IMR-90 (cell line): ENCODE results near the gene ATG7. TPM values are rescaled to one million over a fixed set of nuclear protein-coding genes. Genes with fewer than 3 reads are reported as not detected.
A peak's percentile ranks its signal among the peaks of the same experiment; 100 is the strongest.

Experiments
- ATAC-seq: fragments of 200-7000 bp; cut with Tn5 transposase; 2 replicates; pipeline ENCODE4 v1.9.1; 2020; ENCODE audit warnings: low read depth, mild to moderate bottlenecking, moderate library complexity
- BruUV-seq: library from RNA; stranded (reverse); fragments of 400-500 nt; replicated peaks from 2 replicates; lab custom pipeline; 2021; lab: Mats Ljungman, UMichigan
- CTCF ChIA-PET: fragments of 300-600 bp; formaldehyde crosslinking; extraction: SDS; loops from one replicate; lab custom pipeline; 2021; ENCODE audit warnings: antibody characterized with exemption; lab: Yijun Ruan, JAX
- POLR2A ChIA-PET: fragments of 300-600 bp; sonication (Branson Sonifier 250); formaldehyde crosslinking; loops from one replicate; lab custom pipeline; 2022; ENCODE audit warnings: antibody characterized with exemption; ENCODE audit not compliant: unreplicated experiment; lab: Charles Lee
- DNase-seq: peaks from one replicate; pipeline ENCODE4 v3.0.0; 2013
- H2AFZ ChIP-seq: replicated peaks from 2 replicates; pipeline ENCODE3; 2013; ENCODE audit warnings: low read length, mild to moderate bottlenecking; ENCODE audit not compliant: poor library complexity
- H2AK5ac ChIP-seq: 2 replicates; pipeline ENCODE4 v1.6.1; 2013; ENCODE audit warnings: low read depth, low read length, inconsistent platforms
- H2AK9ac ChIP-seq: replicated peaks from 2 replicates; pipeline ENCODE3; 2013; ENCODE audit warnings: mild to moderate bottlenecking, low read depth, low read length, moderate library complexity; ENCODE audit not compliant: poor library complexity
- H2BK120ac ChIP-seq: 2 replicates; pipeline ENCODE4 v1.6.1; 2013; ENCODE audit warnings: low read depth, low read length, inconsistent platforms
- H2BK15ac ChIP-seq: 3 replicates; pipeline ENCODE4 v1.6.1; 2013; ENCODE audit warnings: low read depth, low read length, inconsistent platforms
- H2BK20ac ChIP-seq: 2 replicates; pipeline ENCODE4 v1.6.1; 2013; ENCODE audit warnings: low read depth, mild to moderate bottlenecking, inconsistent platforms, low read length, moderate library complexity
- H2BK5ac ChIP-seq: 2 replicates; pipeline ENCODE4 v1.6.1; 2013; ENCODE audit warnings: mild to moderate bottlenecking, low read depth, low read length, inconsistent platforms; ENCODE audit not compliant: poor library complexity, severe bottlenecking
- H3K14ac ChIP-seq: replicated peaks from 2 replicates; pipeline ENCODE4 v1.6.1; 2013; ENCODE audit warnings: low read depth, low read length, inconsistent platforms
- H3K18ac ChIP-seq: 2 replicates; pipeline ENCODE4 v1.6.1; 2013; ENCODE audit warnings: low read depth, low read length, control low read depth
- H3K23ac ChIP-seq: 2 replicates; pipeline ENCODE4 v1.6.1; 2013; ENCODE audit warnings: low read depth, low read length, inconsistent platforms
- H3K27ac ChIP-seq: 2 replicates; pipeline ENCODE4 v1.5.1; 2013; ENCODE audit warnings: mild to moderate bottlenecking, control low read depth, low read length; ENCODE audit not compliant: insufficient read depth
- H3K27me3 ChIP-seq: 2 replicates; pipeline ENCODE4 v1.6.1; 2013; ENCODE audit warnings: low read length; ENCODE audit not compliant: control insufficient read depth, insufficient read depth
- H3K36me3 ChIP-seq: 2 replicates; pipeline ENCODE4 v1.6.1; 2013; ENCODE audit warnings: low read length, mixed read lengths; ENCODE audit not compliant: control insufficient read depth, insufficient read depth
- H3K4ac ChIP-seq: 2 replicates; pipeline ENCODE4 v1.6.1; 2013; ENCODE audit warnings: low read depth, low read length, inconsistent platforms
- H3K4me1 ChIP-seq: 2 replicates; pipeline ENCODE4 v1.6.1; 2013; ENCODE audit warnings: low read length, mixed read lengths; ENCODE audit not compliant: control insufficient read depth, insufficient read depth
- H3K4me2 ChIP-seq: 2 replicates; pipeline ENCODE4 v1.6.1; 2013; ENCODE audit warnings: low read depth, mild to moderate bottlenecking, control low read depth, low read length, moderate library complexity
- H3K4me3 ChIP-seq: 2 replicates; pipeline ENCODE4 v1.5.1; 2013; ENCODE audit warnings: low read depth, mild to moderate bottlenecking, control low read depth, low read length, moderate library complexity; ENCODE audit not compliant: insufficient read depth
- H3K56ac ChIP-seq: 2 replicates; pipeline ENCODE4 v1.6.1; 2013; ENCODE audit warnings: low read length, inconsistent platforms; ENCODE audit not compliant: insufficient read depth; ENCODE audit errors: extremely low read depth
- H3K79me1 ChIP-seq, 2 experiments: 2 replicates each; pipeline ENCODE4 v1.6.1; 2013; ENCODE audit warnings: low read length in 2 of 2, inconsistent platforms in 1 of 2, low read depth in 1 of 2
- H3K9ac ChIP-seq: 2 replicates; pipeline ENCODE4 v1.6.1; 2013; ENCODE audit warnings: low read depth, low read length, control low read depth
- H3K9me1 ChIP-seq: 2 replicates; pipeline ENCODE4 v1.6.1; 2013; ENCODE audit warnings: low read length, inconsistent platforms; ENCODE audit not compliant: insufficient read depth
- H3K9me3 ChIP-seq: 2 replicates; pipeline ENCODE4 v1.6.1; 2013; ENCODE audit warnings: low read length; ENCODE audit not compliant: control insufficient read depth, insufficient read depth
- H4K20me1 ChIP-seq: 2 replicates; pipeline ENCODE4 v1.6.1; 2013; ENCODE audit warnings: low read length, inconsistent platforms; ENCODE audit not compliant: insufficient read depth
- H4K5ac ChIP-seq: 2 replicates; pipeline ENCODE4 v1.6.1; 2013; ENCODE audit warnings: mild to moderate bottlenecking, low read depth, low read length, control low read depth
- H4K8ac ChIP-seq, 2 experiments: 2 replicates each; pipeline ENCODE4 v1.6.1; 2013; ENCODE audit warnings: low read depth in 2 of 2, low read length in 2 of 2, control low read depth in 1 of 2, inconsistent platforms in 1 of 2
- H4K91ac ChIP-seq: 2 replicates; pipeline ENCODE4 v1.6.1; 2013; ENCODE audit warnings: low read depth, low read length, inconsistent platforms; ENCODE audit not compliant: insufficient read depth
- BHLHE40 ChIP-seq: fragments of 150-350 bp; IDR thresholded peaks from 2 replicates; pipeline ENCODE4 v1.6.1; 2016; ENCODE audit warnings: mild to moderate bottlenecking, low read depth, low read length
- CEBPB ChIP-seq: IDR thresholded peaks from 2 replicates; pipeline ENCODE4 v1.6.1; 2012; ENCODE audit warnings: low read depth, low read length, improper control_type of control experiment
- FOS ChIP-seq: fragments of 150-350 bp; IDR thresholded peaks from 2 replicates; pipeline ENCODE4 v1.6.1; 2016; ENCODE audit warnings: low read depth, low read length
- MXI1 ChIP-seq: IDR thresholded peaks from 2 replicates; pipeline ENCODE4 v1.6.1; 2012; ENCODE audit warnings: low read depth, mild to moderate bottlenecking, low read length, moderate library complexity, borderline replicate concordance
- RAD21 ChIP-seq: IDR thresholded peaks from 2 replicates; pipeline ENCODE4 v1.6.1; 2012; ENCODE audit warnings: low read length, improper control_type of control experiment
- WGBS, 2 experiments: methylation state at CpG; one replicate each; pipeline versions ENCODE4 v1.1.5 to v1.1.7; 2013; ENCODE audit warnings: missing lambda C conversion rate in 2 of 2; ENCODE audit not compliant: insufficient read length in 1 of 2; ENCODE audit errors: extremely low coverage in 2 of 2; 5-methylcytosine and 5-hydroxymethylcytosine counted together
- dilution Hi-C: fragments of 300-500 bp; cut with HindIII; formaldehyde crosslinking; loops from one replicate; pipeline ENCODE4 v1.14.3; 2018; ENCODE audit warnings: low sequenced_read_pairs; ENCODE audit not compliant: unreplicated experiment
- in situ Hi-C: fragments of 300-500 bp; cut with MboI; formaldehyde crosslinking; loops from 3 replicates; pipeline ENCODE4 v1.14.3; 2019; ENCODE audit warnings: low sequenced_read_pairs, inconsistent platforms, mixed read lengths
- intact Hi-C: fragments of 100-400 bp; cut with micrococcal nuclease; formaldehyde crosslinking; loops from 2 replicates; pipeline ENCODE4 v1.10.0; 2022
- polyA plus RNA-seq, 3 experiments: library from polyadenylated mRNA; depleted of rRNA; stranded (reverse); fragments of >200 nt; gene quantifications; 2 replicates each; pipeline ENCODE4 v1.2.3, GENCODE V29; 2012; ENCODE audit warnings: low replicate concordance in 1 of 3
- total RNA-seq: library from RNA; depleted of rRNA; stranded (reverse); fragments of >200 nt; gene quantifications from 2 replicates; pipeline ENCODE4 v1.2.3, GENCODE V29; 2012
- TF ChIP-seq, protein P1 (sequence below): fragments of 150-350 bp; IDR thresholded peaks from 2 replicates; pipeline ENCODE4 v1.6.1; 2017; ENCODE audit warnings: mild to moderate bottlenecking, antibody characterized with exemption, low read length, low read depth

ATG7 gene
- total and polyA plus RNA-seq, 2 of the 4 experiments (the other 2 are of a cell fraction), result 15.6 to 51.4 TPM

DNA sequence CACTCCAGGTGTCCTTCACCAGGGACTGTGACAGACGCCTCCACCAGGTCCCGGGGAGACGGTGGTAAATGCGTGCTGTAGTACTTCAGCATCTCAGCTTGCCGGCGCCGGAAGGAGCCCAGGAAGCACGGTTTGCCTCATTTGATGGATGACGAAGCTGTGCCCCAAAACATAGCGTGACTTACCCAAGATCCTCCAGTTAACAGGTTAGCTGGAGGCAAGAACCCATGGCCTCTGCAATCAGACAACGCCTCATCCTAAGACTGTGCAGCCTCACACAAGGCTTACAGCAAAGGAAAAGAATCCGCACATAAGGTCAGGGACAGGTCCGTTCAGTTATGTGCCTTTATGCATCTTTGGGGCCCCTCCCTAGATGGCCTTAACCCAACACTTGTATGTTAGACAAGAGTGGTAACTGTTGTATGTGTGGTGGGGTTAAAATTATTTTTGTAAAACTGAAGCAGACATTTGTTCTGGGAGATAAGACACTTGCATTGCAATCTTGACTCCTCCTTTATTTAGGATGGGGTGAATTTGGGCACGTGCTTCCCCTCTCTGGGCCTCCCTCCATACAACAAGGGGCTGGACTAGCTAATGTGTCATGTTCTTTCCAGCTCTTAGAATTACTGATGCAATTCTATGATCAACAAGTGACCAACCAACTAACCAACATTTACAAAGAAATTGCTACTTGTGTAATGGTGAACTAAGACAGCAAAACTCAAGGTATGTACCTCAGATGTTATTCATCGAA lies 332.1 kb downstream of the ATG7 start:
- 0 out of 2 replicates have a peak, but pooled peaks have one; percentile 22 for TF ChIP-seq FOS
- peak; percentile 95 for TF ChIP-seq CEBPB
- TF ChIP-seq MXI1, result 0 out of 2 replicates have a peak, but pooled peaks have one; percentile 28
- peak; percentile 99 for TF ChIP-seq BHLHE40
- TF ChIP-seq, protein P1, sequence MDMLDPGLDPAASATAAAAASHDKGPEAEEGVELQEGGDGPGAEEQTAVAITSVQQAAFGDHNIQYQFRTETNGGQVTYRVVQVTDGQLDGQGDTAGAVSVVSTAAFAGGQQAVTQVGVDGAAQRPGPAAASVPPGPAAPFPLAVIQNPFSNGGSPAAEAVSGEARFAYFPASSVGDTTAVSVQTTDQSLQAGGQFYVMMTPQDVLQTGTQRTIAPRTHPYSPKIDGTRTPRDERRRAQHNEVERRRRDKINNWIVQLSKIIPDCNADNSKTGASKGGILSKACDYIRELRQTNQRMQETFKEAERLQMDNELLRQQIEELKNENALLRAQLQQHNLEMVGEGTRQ, result peak; percentile 87
- TF ChIP-seq RAD21, result no peak
- peak; percentile 90 for DNase-seq

More for the DNA sequence above, 332.1 kb downstream of the ATG7 start:
- Histone ChIP-seq H3K9ac (peak overlapping the region; percentile 41), H3K23ac (peak overlapping the region; percentile 99), H2AK9ac (peak overlapping the region; percentile 88), H3K36me3 (peaks cover 17% of the 10 kb centered on the region), H3K4me3 (no peak overlapping the region), H2AK5ac (peak overlapping the region; percentile 98), H2BK120ac (peak overlapping the region; percentile 97), H2BK15ac (peak overlapping the region; percentile 98; the same call in 2 of the 3 replicates), H2AFZ (peak overlapping the region; percentile 24), H3K4ac (peak overlapping the region; percentile 98), H3K9me1 (peaks cover 27% of the 10 kb centered on the region), H4K91ac (peak overlapping the region; percentile 97), H3K27ac (peak overlapping the region; percentile 100), H3K18ac (peak overlapping the region; percentile 95), H3K4me2 (peak overlapping the region; percentile 58), H3K9me3 (no peaks in the 10 kb centered on the region), H4K20me1 (peaks cover 18% of the 10 kb centered on the region), H4K5ac (peak overlapping the region; percentile 90), H3K14ac (peak overlapping the region; percentile 96), H4K8ac (peak overlapping the region; percentile 72 to 93), H2BK5ac (peak overlapping the region; percentile 99), H3K56ac (peak overlapping the region; percentile 78), H3K4me1 (peaks cover 33% of the 10 kb centered on the region), H2BK20ac (peak overlapping the region; percentile 99), H3K27me3 (no peaks in the 10 kb centered on the region), H3K79me1 (peaks cover 21 to 63% of the 10 kb centered on the region in 2 experiments)
- 50% methylated on average over 1 of the region's 15 CpGs; no CpG with 5 or more reads in 1 of the 2 experiments for WGBS, 2 experiments
- in situ Hi-C loops, result loop anchor here (5.0 kb wide), 1 partner anchor 33 kb away; no protein-coding TSS in a partner anchor
- dilution Hi-C loops, result no loop called here
- ChIA-PET POLR2A (interaction anchor here (0.5 kb wide), 1 partner anchor 220 kb away, joined by 6 read pairs; no protein-coding TSS in a partner anchor), CTCF (no interaction called here)
- BruUV-seq, result no TSS peak
- ATAC-seq, result peak; percentile 22
- intact Hi-C loops, result no loop called here
